Stimulated activated CD8-positive, alpha-beta memory T cell treated with anti-CD3 and anti-CD28 coated beads, Interleukin-4, amount 100 ng/mL, for 4 hours (primary cell): ENCODE measurements around the gene ARMC9.
"Not testable (repeated sequence)": the region's sequence is repeated elsewhere in the genome, so short reads cannot be mapped to it uniquely, and the experiment has no call there.

ENCODE experiments used
- DNase-seq, 2 donors: peaks; one replicate each; pipeline ENCODE4 v3.0.0-alpha.2; 2020; ENCODE audit warnings: low read depth in 2 of 2, low spot score in 1 of 2

The ARMC9 gene

GRCh38 chr2:231183851-231184250 is 14.6 kb upstream of the ARMC9 start:
- no peak for DNase-seq

- no peak for DNase-seq
These were observed 14.1 kb upstream of the ARMC9 start for GRCh38 chr2:231184319-231184718.

- DNase-seq: no peak
These were observed 13.2 kb upstream of the ARMC9 start for GRCh38 chr2:231185050-231185725.

- DNase-seq: no peak
These were observed 12.5 kb upstream of the ARMC9 start for GRCh38 chr2:231185886-231186285.

- no peak for DNase-seq
These were observed 12.1 kb upstream of the ARMC9 start for GRCh38 chr2:231186325-231186724.

GRCh38 chr2:231187736-231188505 is 10.5 kb upstream of the ARMC9 start:
- DNase-seq: no peak

GRCh38 chr2:231188506-231189170 is 9.8 kb upstream of the ARMC9 start:
- no peak for DNase-seq

GRCh38 chr2:231189171-231189530 is 9.3 kb upstream of the ARMC9 start:
- DNase-seq: no peak

GRCh38 chr2:231189571-231190495 is 8.6 kb upstream of the ARMC9 start:
- DNase-seq: no peak

GRCh38 chr2:231190531-231191197 is 7.8 kb upstream of the ARMC9 start:
- no peak for DNase-seq

GRCh38 chr2:231191896-231192872 is 6.2 kb upstream of the ARMC9 start:
- no peak for DNase-seq

GRCh38 chr2:231193216-231193615 is 5.2 kb upstream of the ARMC9 start:
- DNase-seq: no peak

GRCh38 chr2:231196592-231196991 is 1.8 kb upstream of the ARMC9 start:
- no peak for DNase-seq

- DNase-seq: not testable (repeated sequence)
These were observed 1.2 kb upstream of the ARMC9 start for GRCh38 chr2:231197196-231197595.

GRCh38 chr2:231197706-231198290 is 633 bp upstream of the ARMC9 start:
- no peak for DNase-seq

- no peak for DNase-seq
These were observed 788 bp downstream of the ARMC9 start for GRCh38 chr2:231199219-231199618.

- DNase-seq: no peak
These were observed 2.5 kb downstream of the ARMC9 start for GRCh38 chr2:231200805-231201474.

GRCh38 chr2:231201475-231201814 is 3.0 kb downstream of the ARMC9 start:
- DNase-seq: no peak

- DNase-seq: no peak
These were observed 4.7 kb downstream of the ARMC9 start for GRCh38 chr2:231203087-231203486.
